Thyroid gland (tissue), 4 donors: ENCODE data around the gene DPAGT1.

ENCODE experiments used
- CTCF ChIP-seq, 6 experiments: fragments of 200-600 bp in 3 of 6; fragments of 450-650 bp in 3 of 6; sonication (generic) in 3 of 6; IDR thresholded peaks; one replicate each; pipeline ENCODE4 v1.5.1; 2016 to 2019; ENCODE audit warnings: antibody characterized with exemption in 6 of 6, mild to moderate bottlenecking in 2 of 6, inconsistent platforms in 1 of 6, moderate library complexity in 1 of 6
- POLR2A ChIP-seq, 2 donors: fragments of 450-650 bp; IDR thresholded peaks; one replicate each; pipeline ENCODE4 v1.6.1; 2017; ENCODE audit warnings: antibody characterized with exemption in 2 of 2, mild to moderate bottlenecking in 2 of 2, moderate library complexity in 1 of 2

- TF ChIP-seq CTCF (IDR thresholded peaks at IDR 0.05) (no peak), POLR2A (IDR thresholded peaks at IDR 0.05) (no peak)
These were observed 10.8 kb upstream of the DPAGT1 start for GRCh38 chr11:119112314-119113020.
